ENCODE data around the gene LCN15.

Gene LCN15

DNA sequence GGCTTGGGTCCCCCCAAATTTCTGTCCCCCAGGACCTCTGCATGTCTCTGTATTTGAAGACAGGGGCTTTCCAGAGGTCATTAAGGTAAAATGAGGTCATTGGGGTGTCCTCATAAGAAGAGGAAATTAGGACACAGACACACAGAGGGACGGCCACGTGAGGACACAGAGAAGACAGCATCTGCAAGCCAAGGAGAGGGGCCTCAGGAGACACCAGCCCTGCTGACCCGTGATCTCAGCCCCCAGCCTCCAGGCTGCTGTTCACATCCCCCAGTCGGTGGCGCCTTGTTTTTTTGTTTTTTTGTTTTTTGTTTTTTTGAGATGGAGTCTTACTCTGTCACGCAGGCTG lies 30.7 kb upstream of the LCN15 start:
- H3K4me1 ChIP-seq (ENCODE audit: low read depth, poor library complexity, severe bottlenecking): peaks cover 44% of the 10 kb centered on the region
- H3K27me3 ChIP-seq (ENCODE audit: insufficient read depth, low read depth): peaks cover 6% of the 10 kb centered on the region; the same call in 1 of the 2 replicates
- H3K27ac ChIP-seq: no peak overlapping the region
- H4K20me1 ChIP-seq (ENCODE audit: insufficient read depth): no peaks in the 10 kb centered on the region
- H2AFZ ChIP-seq (ENCODE audit: low read depth): no peak overlapping the region
- H3K79me2 ChIP-seq (ENCODE audit: insufficient read depth, low read depth): no peaks in the 10 kb centered on the region
- H3K36me3 ChIP-seq (ENCODE audit: insufficient read depth): no peaks in the 10 kb centered on the region
- no peak overlapping the region for H3K4me2 ChIP-seq
- TF ChIP-seq, protein P1, sequence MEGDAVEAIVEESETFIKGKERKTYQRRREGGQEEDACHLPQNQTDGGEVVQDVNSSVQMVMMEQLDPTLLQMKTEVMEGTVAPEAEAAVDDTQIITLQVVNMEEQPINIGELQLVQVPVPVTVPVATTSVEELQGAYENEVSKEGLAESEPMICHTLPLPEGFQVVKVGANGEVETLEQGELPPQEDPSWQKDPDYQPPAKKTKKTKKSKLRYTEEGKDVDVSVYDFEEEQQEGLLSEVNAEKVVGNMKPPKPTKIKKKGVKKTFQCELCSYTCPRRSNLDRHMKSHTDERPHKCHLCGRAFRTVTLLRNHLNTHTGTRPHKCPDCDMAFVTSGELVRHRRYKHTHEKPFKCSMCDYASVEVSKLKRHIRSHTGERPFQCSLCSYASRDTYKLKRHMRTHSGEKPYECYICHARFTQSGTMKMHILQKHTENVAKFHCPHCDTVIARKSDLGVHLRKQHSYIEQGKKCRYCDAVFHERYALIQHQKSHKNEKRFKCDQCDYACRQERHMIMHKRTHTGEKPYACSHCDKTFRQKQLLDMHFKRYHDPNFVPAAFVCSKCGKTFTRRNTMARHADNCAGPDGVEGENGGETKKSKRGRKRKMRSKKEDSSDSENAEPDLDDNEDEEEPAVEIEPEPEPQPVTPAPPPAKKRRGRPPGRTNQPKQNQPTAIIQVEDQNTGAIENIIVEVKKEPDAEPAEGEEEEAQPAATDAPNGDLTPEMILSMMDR (conservative IDR thresholded peaks at IDR 0.05; ENCODE audit: low read depth, low read length): no peak
- no peak overlapping the region for H3K4me3 ChIP-seq (IDR thresholded peaks at IDR 0.05; ENCODE audit: insufficient read depth, low read depth, low read length)
- H3K9ac ChIP-seq: no peak overlapping the region

DNA sequence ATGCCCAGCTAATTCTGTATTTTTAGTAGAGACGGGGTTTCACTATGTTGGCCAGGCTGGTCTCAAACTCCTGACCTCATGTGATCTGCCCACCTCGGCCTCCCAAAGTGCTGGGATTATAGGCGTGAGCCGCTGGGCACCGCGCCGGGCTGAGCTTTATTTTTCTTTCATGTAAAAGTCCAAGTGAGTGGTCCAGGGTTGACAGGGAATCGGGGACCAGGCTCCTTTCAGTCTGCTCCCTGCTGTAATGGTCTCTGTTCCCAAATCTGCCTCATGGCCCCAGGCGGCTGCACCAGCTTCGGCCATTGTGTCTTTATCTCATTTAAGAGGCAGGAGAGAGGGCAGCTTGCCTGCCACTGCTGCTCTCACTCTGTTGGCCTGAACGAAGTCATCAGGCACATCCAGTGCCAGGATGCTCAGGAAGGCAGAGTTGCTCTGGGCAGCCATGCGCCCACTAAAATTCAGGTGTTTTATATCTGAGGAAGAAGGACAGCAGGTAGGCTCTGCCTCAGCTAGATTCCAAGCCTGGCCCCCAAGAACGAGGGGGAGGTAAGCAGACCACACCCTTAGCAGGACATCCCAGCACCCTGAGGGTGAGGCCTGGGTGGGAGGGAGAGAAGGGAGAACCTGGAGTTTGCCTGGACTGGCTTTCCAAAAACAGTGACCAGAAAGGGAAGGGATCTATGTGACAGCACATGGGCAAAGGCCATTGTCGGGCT lies 30.1 kb upstream of the LCN15 start:
- Histone ChIP-seq H3K9ac (no peak overlapping the region), H3K27ac (no peak overlapping the region), H2AFZ (ENCODE audit: low read depth) (no peak overlapping the region), H3K27me3 (ENCODE audit: insufficient read depth, low read depth) (peaks cover 6% of the 10 kb centered on the region; the same call in 1 of the 2 replicates), H3K36me3 (ENCODE audit: insufficient read depth) (no peaks in the 10 kb centered on the region), H3K4me3 (IDR thresholded peaks at IDR 0.05; ENCODE audit: insufficient read depth, low read depth, low read length) (no peak overlapping the region), H3K4me2 (no peak overlapping the region), H3K4me1 (ENCODE audit: low read depth, poor library complexity, severe bottlenecking) (peaks cover 42% of the 10 kb centered on the region), H3K79me2 (ENCODE audit: insufficient read depth, low read depth) (no peaks in the 10 kb centered on the region), H4K20me1 (ENCODE audit: insufficient read depth) (no peaks in the 10 kb centered on the region)
- TF ChIP-seq, protein P1 (conservative IDR thresholded peaks at IDR 0.05; ENCODE audit: low read depth, low read length): no peak

DNA sequence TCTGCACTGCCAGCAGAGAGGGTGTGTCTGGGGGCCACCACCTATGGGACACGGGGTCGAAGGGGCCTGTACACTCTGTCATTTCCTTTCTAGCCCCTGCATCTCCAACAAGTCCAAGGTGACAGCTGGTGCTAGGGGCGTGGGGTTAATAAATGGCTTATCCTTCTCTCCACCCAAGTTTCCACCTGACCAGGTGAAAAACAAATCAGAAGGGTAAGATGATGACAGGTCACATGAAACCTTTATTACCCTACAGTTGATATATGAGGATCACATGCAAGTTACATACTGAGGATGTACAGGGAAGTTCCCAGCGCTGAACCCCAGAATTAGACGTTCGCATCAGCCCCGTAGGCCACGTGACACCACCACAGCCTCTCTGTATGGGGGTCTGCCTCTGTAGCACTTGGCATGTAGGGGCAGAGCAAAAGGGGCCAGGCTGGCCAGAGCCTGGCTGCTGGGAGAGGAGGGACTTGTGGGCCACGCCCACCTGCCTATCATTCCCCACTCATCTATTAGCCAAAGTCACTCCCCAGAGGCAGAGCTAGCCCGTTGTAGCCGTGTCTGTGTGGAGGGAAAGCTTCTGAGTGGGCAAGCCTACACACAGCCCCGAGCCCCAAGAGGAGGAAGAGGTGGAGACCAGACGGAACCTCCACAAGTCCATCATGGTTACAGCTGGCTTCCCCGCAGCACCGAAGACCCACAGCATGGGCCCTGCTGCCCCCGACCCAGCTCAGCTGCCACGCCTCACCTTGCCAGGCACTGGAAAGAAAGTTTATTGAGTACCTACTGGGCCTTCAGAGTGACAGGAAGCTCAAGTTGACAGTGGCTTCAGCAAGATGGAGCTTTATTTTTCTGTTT lies 29.0 kb upstream of the LCN15 start:
- no peaks in the 10 kb centered on the region for H4K20me1 ChIP-seq (ENCODE audit: insufficient read depth)
- TF ChIP-seq, protein P1 (conservative IDR thresholded peaks at IDR 0.05; ENCODE audit: low read depth, low read length): no peak
- H2AFZ ChIP-seq (ENCODE audit: low read depth): no peak overlapping the region
- no peaks in the 10 kb centered on the region for H3K36me3 ChIP-seq (ENCODE audit: insufficient read depth)
- H3K27me3 ChIP-seq (ENCODE audit: insufficient read depth, low read depth): peaks cover 9% of the 10 kb centered on the region; the same call in 1 of the 2 replicates
- no peaks in the 10 kb centered on the region for H3K79me2 ChIP-seq (ENCODE audit: insufficient read depth, low read depth)
- H3K9ac ChIP-seq: no peak overlapping the region
- no peak overlapping the region for H3K4me2 ChIP-seq
- H3K4me3 ChIP-seq (IDR thresholded peaks at IDR 0.05; ENCODE audit: insufficient read depth, low read depth, low read length): no peak overlapping the region
- H3K4me1 ChIP-seq (ENCODE audit: low read depth, poor library complexity, severe bottlenecking): peaks cover 40% of the 10 kb centered on the region
- H3K27ac ChIP-seq: no peak overlapping the region

DNA sequence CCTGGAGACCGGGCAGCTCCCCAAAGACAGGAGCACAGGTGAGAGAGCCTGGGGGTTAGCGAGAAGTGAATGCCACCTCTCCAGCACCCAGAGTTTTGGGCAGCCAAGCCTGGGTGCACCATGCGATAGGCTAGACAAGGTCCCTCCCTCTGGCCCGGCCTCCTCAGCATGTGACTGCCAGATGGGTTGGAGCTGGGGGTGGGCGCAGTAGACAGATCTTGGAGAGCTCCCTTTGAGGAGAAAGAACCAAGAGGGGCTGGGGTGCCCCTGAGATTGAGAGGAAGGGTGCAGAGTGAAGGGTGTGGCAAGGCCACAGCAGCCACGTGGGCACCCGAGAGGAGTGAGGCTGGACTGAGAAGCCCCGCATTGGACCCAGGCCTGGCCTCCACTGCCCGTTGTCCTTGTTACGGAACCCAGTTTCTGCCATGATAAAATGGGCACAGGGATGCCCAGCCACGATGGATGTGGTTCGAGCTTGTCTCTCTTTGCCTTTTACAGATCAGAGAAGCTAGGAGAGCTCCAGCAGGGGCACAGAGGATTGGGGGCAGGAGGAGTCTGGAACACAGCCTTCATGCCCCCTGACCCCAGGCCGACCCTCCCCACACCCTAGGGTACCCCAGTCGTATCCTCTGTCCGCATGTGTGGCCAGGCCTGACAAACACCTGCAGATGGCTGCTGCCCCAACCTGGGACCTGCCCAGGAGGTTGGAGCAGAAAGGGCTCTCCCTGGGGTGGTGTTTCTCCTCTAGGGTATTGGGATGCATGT lies 28.2 kb upstream of the LCN15 start:
- no peak overlapping the region for H3K4me3 ChIP-seq (IDR thresholded peaks at IDR 0.05; ENCODE audit: insufficient read depth, low read depth, low read length)
- no peaks in the 10 kb centered on the region for H3K36me3 ChIP-seq (ENCODE audit: insufficient read depth)
- peaks cover 48% of the 10 kb centered on the region for H3K4me1 ChIP-seq (ENCODE audit: low read depth, poor library complexity, severe bottlenecking)
- peak overlapping the region; percentile 51 for H3K4me2 ChIP-seq
- no peaks in the 10 kb centered on the region for H4K20me1 ChIP-seq (ENCODE audit: insufficient read depth)
- no peak overlapping the region; the same call in 1 of the 2 replicates for H3K27ac ChIP-seq
- H3K27me3 ChIP-seq (ENCODE audit: insufficient read depth, low read depth): peaks cover 9% of the 10 kb centered on the region; the same call in 1 of the 2 replicates
- TF ChIP-seq, protein P1 (conservative IDR thresholded peaks at IDR 0.05; ENCODE audit: low read depth, low read length): no peak
- H2AFZ ChIP-seq (ENCODE audit: low read depth): no peak overlapping the region
- no peak overlapping the region for H3K9ac ChIP-seq
- no peaks in the 10 kb centered on the region for H3K79me2 ChIP-seq (ENCODE audit: insufficient read depth, low read depth)

All from KMS-11 (cell line).